HepG2 (cell line): Measurements from ENCODE around the gene BICRA. TPM values are rescaled to one million over a fixed set of nuclear protein-coding genes. Genes with fewer than 3 reads are reported as not detected.

Experiments used
- CENPX ChIP-seq: sonication (generic); formaldehyde crosslinking; IDR thresholded peaks from 2 replicates; pipeline ENCODE4 v1.9.0; 2021; ENCODE audit warnings: mild to moderate bottlenecking, missing genetic modification reagents, moderate library complexity
- EZH2 ChIP-seq: conservative IDR thresholded peaks from 2 replicates; pipeline ENCODE4 v1.6.1; 2012; ENCODE audit warnings: mild to moderate bottlenecking, low read depth, low read length, moderate library complexity
- MTA3 ChIP-seq: sonication (generic); formaldehyde crosslinking; IDR thresholded peaks from 2 replicates; pipeline ENCODE4 v1.4.0; 2020; ENCODE audit warnings: missing genetic modification reagents
- PHF5A ChIP-seq: IDR thresholded peaks from one replicate; pipeline ENCODE4 v1.6.1; 2018; ENCODE audit warnings: low read depth, missing genetic modification reagents; ENCODE audit not compliant: unreplicated experiment
- SRY ChIP-seq: sonication (generic); formaldehyde crosslinking; IDR thresholded peaks from 2 replicates; pipeline ENCODE4 v1.8.0; 2022; ENCODE audit warnings: mild to moderate bottlenecking, missing genetic modification reagents
- TAF1 ChIP-seq: sonication (generic); formaldehyde crosslinking; IDR thresholded peaks from 2 replicates; pipeline ENCODE4 v1.4.0; 2020; ENCODE audit warnings: missing genetic modification reagents
- TGIF2 ChIP-seq: IDR thresholded peaks from 2 replicates; pipeline ENCODE4 v1.6.1; 2016; ENCODE audit warnings: control low read depth, missing compliant biosample characterization
- ZFYVE20 ChIP-seq: sonication (generic); formaldehyde crosslinking; IDR thresholded peaks from 2 replicates; pipeline ENCODE4 v1.8.0; 2023; ENCODE audit warnings: low read depth, mild to moderate bottlenecking, moderate library complexity, missing genetic modification reagents, borderline replicate concordance
- ZMYM3 ChIP-seq: sonication (generic); formaldehyde crosslinking; IDR thresholded peaks from 2 replicates; pipeline ENCODE4 v1.5.1; 2020; ENCODE audit warnings: mild to moderate bottlenecking, missing genetic modification reagents
- ZNF234 ChIP-seq: sonication (generic); formaldehyde crosslinking; conservative IDR thresholded peaks from 2 replicates; pipeline ENCODE4 v1.5.1; 2020; ENCODE audit warnings: mild to moderate bottlenecking, missing genetic modification reagents
- ZNF543 ChIP-seq: sonication (generic); formaldehyde crosslinking; IDR thresholded peaks from 2 replicates; pipeline ENCODE4 v1.4.0; 2020; ENCODE audit warnings: mild to moderate bottlenecking, missing genetic modification reagents
- ZNF615 ChIP-seq: sonication (generic); formaldehyde crosslinking; IDR thresholded peaks from 2 replicates; pipeline ENCODE4 v1.5.0; 2020; ENCODE audit warnings: mild to moderate bottlenecking, missing genetic modification reagents, borderline replicate concordance
- ZNF644 ChIP-seq: IDR thresholded peaks from 2 replicates; pipeline ENCODE4 v1.6.1; 2016; ENCODE audit warnings: low read depth
- ZNF703 ChIP-seq: sonication (generic); formaldehyde crosslinking; IDR thresholded peaks from 2 replicates; pipeline ENCODE4 v1.5.1; 2020; ENCODE audit warnings: missing genetic modification reagents, mild to moderate bottlenecking, moderate library complexity, borderline replicate concordance
- ZZZ3 ChIP-seq: sonication (generic); formaldehyde crosslinking; IDR thresholded peaks from 2 replicates; pipeline ENCODE4 v1.4.0; 2020; ENCODE audit warnings: missing genetic modification reagents, mild to moderate bottlenecking, borderline replicate concordance
- polyA plus RNA-seq, 8 experiments: library from polyadenylated mRNA; depleted of rRNA in 3 of 8; stranded (reverse) in 7 of 8; unstranded in 1 of 8; fragments of >200 nt; fragmentation: Illumina TruSeq in 4 of 8; extraction: Trizol in 4 of 8; gene quantifications; 2 replicates each; pipeline versions ENCODE4 v1.2.1 to v1.2.3, GENCODE V29; 2011 to 2016; ENCODE audit warnings: low read depth in 4 of 8, missing spikeins in 1 of 8, mixed read lengths in 1 of 8; ENCODE audit not compliant: insufficient read depth in 1 of 8
- total RNA-seq, 5 experiments: library from RNA; depleted of rRNA; stranded (reverse); fragments of >200 nt; fragmentation: Illumina TruSeq; extraction: Trizol; gene quantifications; 2 replicates each; pipeline ENCODE4 v1.2.3, GENCODE V29; 2016; ENCODE audit warnings: low read depth in 1 of 5
- TF ChIP-seq, protein P1 (sequence below): sonication (generic); formaldehyde crosslinking; IDR thresholded peaks from 2 replicates; pipeline ENCODE4 v1.4.0; 2020; ENCODE audit warnings: mild to moderate bottlenecking, missing genetic modification reagents, borderline replicate concordance
- TF ChIP-seq, protein P2 (sequence below): sonication (generic); formaldehyde crosslinking; IDR thresholded peaks from 2 replicates; pipeline ENCODE4 v1.5.0; 2020; ENCODE audit warnings: missing genetic modification reagents, mild to moderate bottlenecking, borderline replicate concordance
- TF ChIP-seq, protein P3 (sequence below): sonication (generic); formaldehyde crosslinking; IDR thresholded peaks from 2 replicates; pipeline ENCODE4 v1.8.0; 2022; ENCODE audit warnings: mild to moderate bottlenecking, missing genetic modification reagents, moderate library complexity
- TF ChIP-seq, protein P4 (sequence below): sonication (generic); formaldehyde crosslinking; IDR thresholded peaks from 2 replicates; pipeline ENCODE4 v1.5.0; 2020; ENCODE audit warnings: missing genetic modification reagents, mild to moderate bottlenecking, borderline replicate concordance

Gene BICRA
- total and polyA plus RNA-seq, 2 of the 13 experiments (the other 11 are each of a cell fraction or from before 2014, with no cell fraction given) = 0.55 to 0.71 TPM

DNA sequence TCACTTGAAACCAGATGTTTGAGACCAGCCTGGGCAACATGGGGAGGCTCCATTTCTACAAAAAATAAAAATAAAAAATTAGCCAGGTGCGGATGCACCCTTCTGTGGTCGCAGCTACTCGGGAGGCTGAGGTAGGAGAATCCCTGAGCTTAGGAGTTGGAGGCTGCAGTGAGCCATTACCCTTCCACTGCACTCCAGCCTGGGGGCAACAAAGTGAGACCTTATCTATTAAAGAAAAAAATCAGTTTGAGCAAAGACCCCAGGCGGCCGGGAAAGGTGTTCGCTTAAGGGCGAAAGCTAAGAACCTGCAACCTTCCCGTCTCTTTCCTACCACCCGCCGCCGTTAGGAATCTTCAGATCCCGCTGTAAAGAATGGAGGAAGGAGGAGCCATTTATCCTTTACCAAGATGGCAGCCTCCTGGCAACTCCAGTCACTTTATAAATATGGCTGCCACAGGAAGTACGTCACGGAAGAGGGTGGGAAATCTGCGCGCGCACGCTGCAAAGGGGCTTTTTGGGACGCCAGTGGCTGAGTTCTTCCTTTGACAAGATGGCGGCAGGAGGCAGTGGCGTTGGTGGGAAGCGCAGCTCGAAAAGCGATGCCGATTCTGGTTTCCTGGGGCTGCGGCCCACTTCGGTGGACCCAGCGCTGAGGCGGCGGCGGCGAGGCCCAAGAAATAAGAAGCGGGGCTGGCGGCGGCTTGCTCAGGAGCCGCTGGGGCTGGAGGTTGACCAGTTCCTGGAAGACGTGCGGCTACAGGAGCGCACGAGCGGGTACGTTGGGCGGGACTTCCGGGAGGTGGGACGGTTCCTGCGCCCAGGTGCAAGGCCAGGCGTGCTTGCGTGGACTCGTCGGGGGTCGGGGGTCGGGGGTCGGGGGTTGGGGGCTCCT, 136.3 kb downstream of the BICRA start, which contains the start of gene NOP53 (continued):
- TF ChIP-seq, protein P1, sequence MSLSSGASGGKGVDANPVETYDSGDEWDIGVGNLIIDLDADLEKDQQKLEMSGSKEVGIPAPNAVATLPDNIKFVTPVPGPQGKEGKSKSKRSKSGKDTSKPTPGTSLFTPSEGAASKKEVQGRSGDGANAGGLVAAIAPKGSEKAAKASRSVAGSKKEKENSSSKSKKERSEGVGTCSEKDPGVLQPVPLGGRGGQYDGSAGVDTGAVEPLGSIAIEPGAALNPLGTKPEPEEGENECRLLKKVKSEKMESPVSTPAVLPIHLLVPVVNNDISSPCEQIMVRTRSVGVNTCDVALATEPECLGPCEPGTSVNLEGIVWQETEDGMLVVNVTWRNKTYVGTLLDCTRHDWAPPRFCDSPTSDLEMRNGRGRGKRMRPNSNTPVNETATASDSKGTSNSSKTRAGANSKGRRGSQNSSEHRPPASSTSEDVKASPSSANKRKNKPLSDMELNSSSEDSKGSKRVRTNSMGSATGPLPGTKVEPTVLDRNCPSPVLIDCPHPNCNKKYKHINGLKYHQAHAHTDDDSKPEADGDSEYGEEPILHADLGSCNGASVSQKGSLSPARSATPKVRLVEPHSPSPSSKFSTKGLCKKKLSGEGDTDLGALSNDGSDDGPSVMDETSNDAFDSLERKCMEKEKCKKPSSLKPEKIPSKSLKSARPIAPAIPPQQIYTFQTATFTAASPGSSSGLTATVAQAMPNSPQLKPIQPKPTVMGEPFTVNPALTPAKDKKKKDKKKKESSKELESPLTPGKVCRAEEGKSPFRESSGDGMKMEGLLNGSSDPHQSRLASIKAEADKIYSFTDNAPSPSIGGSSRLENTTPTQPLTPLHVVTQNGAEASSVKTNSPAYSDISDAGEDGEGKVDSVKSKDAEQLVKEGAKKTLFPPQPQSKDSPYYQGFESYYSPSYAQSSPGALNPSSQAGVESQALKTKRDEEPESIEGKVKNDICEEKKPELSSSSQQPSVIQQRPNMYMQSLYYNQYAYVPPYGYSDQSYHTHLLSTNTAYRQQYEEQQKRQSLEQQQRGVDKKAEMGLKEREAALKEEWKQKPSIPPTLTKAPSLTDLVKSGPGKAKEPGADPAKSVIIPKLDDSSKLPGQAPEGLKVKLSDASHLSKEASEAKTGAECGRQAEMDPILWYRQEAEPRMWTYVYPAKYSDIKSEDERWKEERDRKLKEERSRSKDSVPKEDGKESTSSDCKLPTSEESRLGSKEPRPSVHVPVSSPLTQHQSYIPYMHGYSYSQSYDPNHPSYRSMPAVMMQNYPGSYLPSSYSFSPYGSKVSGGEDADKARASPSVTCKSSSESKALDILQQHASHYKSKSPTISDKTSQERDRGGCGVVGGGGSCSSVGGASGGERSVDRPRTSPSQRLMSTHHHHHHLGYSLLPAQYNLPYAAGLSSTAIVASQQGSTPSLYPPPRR = no peak
- TF ChIP-seq SRY (CRISPR knock-in tag) (peak; percentile 67; the same call in 1 of the 2 replicates), ZNF234 (CRISPR knock-in tag) (no peak), ZNF644 (CRISPR knock-in tag) (peak; percentile 100), ZZZ3 (CRISPR knock-in tag) (peak; percentile 66; the same call in 1 of the 2 replicates), ZMYM3 (CRISPR knock-in tag) (peak; percentile 56; the same call in 1 of the 2 replicates), PHF5A (CRISPR knock-in tag) (peak; percentile 80), ZNF543 (0 out of 2 replicates have a peak, but pooled peaks have one; percentile 64), EZH2 (no peak), ZNF615 (CRISPR knock-in tag) (no peak), MTA3 (CRISPR knock-in tag) (no peak), TGIF2 (CRISPR knock-in tag) (no peak), ZNF703 (no peak), ZFYVE20 (CRISPR knock-in tag) (no peak), CENPX (no peak), TAF1 (CRISPR knock-in tag) (peak; percentile 93)
- TF ChIP-seq, protein P2, sequence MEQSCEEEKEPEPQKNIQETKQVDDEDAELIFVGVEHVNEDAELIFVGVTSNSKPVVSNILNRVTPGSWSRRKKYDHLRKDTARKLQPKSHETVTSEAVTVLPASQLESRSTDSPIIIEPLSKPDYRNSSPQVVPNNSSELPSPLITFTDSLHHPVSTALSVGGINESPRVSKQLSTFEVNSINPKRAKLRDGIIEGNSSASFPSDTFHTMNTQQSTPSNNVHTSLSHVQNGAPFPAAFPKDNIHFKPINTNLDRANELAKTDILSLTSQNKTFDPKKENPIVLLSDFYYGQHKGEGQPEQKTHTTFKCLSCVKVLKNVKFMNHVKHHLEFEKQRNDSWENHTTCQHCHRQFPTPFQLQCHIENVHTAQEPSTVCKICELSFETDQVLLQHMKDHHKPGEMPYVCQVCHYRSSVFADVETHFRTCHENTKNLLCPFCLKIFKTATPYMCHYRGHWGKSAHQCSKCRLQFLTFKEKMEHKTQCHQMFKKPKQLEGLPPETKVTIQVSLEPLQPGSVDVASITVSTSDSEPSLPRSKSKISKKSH (CRISPR knock-in tag) = peak; percentile 76
- TF ChIP-seq, protein P3, sequence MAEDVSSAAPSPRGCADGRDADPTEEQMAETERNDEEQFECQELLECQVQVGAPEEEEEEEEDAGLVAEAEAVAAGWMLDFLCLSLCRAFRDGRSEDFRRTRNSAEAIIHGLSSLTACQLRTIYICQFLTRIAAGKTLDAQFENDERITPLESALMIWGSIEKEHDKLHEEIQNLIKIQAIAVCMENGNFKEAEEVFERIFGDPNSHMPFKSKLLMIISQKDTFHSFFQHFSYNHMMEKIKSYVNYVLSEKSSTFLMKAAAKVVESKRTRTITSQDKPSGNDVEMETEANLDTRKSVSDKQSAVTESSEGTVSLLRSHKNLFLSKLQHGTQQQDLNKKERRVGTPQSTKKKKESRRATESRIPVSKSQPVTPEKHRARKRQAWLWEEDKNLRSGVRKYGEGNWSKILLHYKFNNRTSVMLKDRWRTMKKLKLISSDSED (CRISPR knock-in tag) = no peak
- TF ChIP-seq, protein P4, sequence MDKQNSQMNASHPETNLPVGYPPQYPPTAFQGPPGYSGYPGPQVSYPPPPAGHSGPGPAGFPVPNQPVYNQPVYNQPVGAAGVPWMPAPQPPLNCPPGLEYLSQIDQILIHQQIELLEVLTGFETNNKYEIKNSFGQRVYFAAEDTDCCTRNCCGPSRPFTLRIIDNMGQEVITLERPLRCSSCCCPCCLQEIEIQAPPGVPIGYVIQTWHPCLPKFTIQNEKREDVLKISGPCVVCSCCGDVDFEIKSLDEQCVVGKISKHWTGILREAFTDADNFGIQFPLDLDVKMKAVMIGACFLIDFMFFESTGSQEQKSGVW (CRISPR knock-in tag) = no peak; the same call in 1 of the 2 replicates
